RWPE2 (cell line): ENCODE data around the gene STX16.
"Not testable (repeated sequence)": the region's sequence is repeated elsewhere in the genome, so short reads cannot be mapped to it uniquely, and the experiment has no call there.

ENCODE experiments used
- ATAC-seq: fragments of 200-7000 bp; cut with Tn5 transposase; 3 replicates; pipeline ENCODE4 v1.9.1; 2021; ENCODE audit warnings: low read depth
- DNase-seq: peaks from one replicate; pipeline ENCODE4 v3.0.0-alpha.2; 2020; ENCODE audit warnings: low spot score
- H3K27ac ChIP-seq: fragments of 450-650 bp; 2 replicates; pipeline ENCODE4 v1.5.1; 2017; ENCODE audit warnings: mild to moderate bottlenecking; ENCODE audit not compliant: poor library complexity, severe bottlenecking
- H3K27me3 ChIP-seq: fragments of 250-450 bp; sonication (Bioruptor Pico); 2 replicates; pipeline ENCODE4 v1.5.1; 2021; ENCODE audit warnings: mild to moderate bottlenecking, moderate library complexity; ENCODE audit not compliant: insufficient read depth, poor library complexity, severe bottlenecking
- H3K36me3 ChIP-seq: fragments of 250-450 bp; sonication (Bioruptor Pico); 2 replicates; pipeline ENCODE4 v1.5.1; 2020; ENCODE audit warnings: low read depth, mild to moderate bottlenecking, moderate library complexity
- H3K4me1 ChIP-seq: fragments of 250-450 bp; sonication (Bioruptor Pico); 2 replicates; pipeline ENCODE4 v1.5.1; 2021; ENCODE audit warnings: mild to moderate bottlenecking, moderate library complexity; ENCODE audit not compliant: insufficient read depth, poor library complexity, severe bottlenecking
- H3K4me3 ChIP-seq: fragments of 250-450 bp; sonication (Bioruptor Pico); 2 replicates; pipeline ENCODE4 v1.5.1; 2021; ENCODE audit warnings: mild to moderate bottlenecking, moderate library complexity; ENCODE audit not compliant: severe bottlenecking
- H3K9me3 ChIP-seq: fragments of 250-450 bp; sonication (Bioruptor Pico); 2 replicates; pipeline ENCODE4 v1.5.1; 2021; ENCODE audit warnings: mild to moderate bottlenecking, moderate library complexity; ENCODE audit not compliant: severe bottlenecking
- CTCF ChIP-seq: fragments of 450-650 bp; IDR thresholded peaks from one replicate; pipeline ENCODE4 v1.5.1; 2017; ENCODE audit warnings: mild to moderate bottlenecking, moderate library complexity; ENCODE audit not compliant: poor library complexity, severe bottlenecking

STX16 gene

GRCh38 chr20:58646257-58646656 lies 4.8 kb upstream of the STX16 start:
- Histone ChIP-seq H3K36me3 (no peaks in the 10 kb centered on the region), H3K4me1 (peaks cover 17% of the 10 kb centered on the region), H3K4me3 (no peak overlapping the region), H3K27ac (peak overlapping the region; percentile 63), H3K27me3 (no peaks in the 10 kb centered on the region), H3K9me3 (no peaks in the 10 kb centered on the region)
- ATAC-seq (no peak), DNase-seq (peak; percentile 49)
- TF ChIP-seq CTCF = no peak

GRCh38 chr20:58646703-58647102 lies 4.4 kb upstream of the STX16 start:
- no peaks in the 10 kb centered on the region for H3K27me3 ChIP-seq
- peaks cover 17% of the 10 kb centered on the region for H3K4me1 ChIP-seq
- H3K36me3 ChIP-seq = no peaks in the 10 kb centered on the region
- TF ChIP-seq CTCF = no peak
- ATAC-seq (no peak), DNase-seq (peak; percentile 30)
- H3K9me3 ChIP-seq = no peaks in the 10 kb centered on the region
- H3K4me3 ChIP-seq = no peak overlapping the region
- no peak overlapping the region for H3K27ac ChIP-seq

GRCh38 chr20:58647162-58647795 lies 3.8 kb upstream of the STX16 start:
- H3K27me3 ChIP-seq = no peaks in the 10 kb centered on the region
- ATAC-seq (no peak), DNase-seq (peak; percentile 59)
- H3K4me3 ChIP-seq = no peak overlapping the region
- TF ChIP-seq CTCF = no peak
- no peaks in the 10 kb centered on the region for H3K36me3 ChIP-seq
- H3K4me1 ChIP-seq = peaks cover 17% of the 10 kb centered on the region
- peak overlapping the region; percentile 3 for H3K27ac ChIP-seq
- H3K9me3 ChIP-seq = no peaks in the 10 kb centered on the region

- Histone ChIP-seq H3K9me3 (no peaks in the 10 kb centered on the region), H3K27ac (peak overlapping the region; percentile 3), H3K27me3 (no peaks in the 10 kb centered on the region), H3K36me3 (peaks cover 3% of the 10 kb centered on the region), H3K4me3 (no peak overlapping the region), H3K4me1 (peaks cover 17% of the 10 kb centered on the region)
- DNase-seq = peak; percentile 66
- no peak for TF ChIP-seq CTCF
- no peak for ATAC-seq
Observed at GRCh38 chr20:58647796-58648501, 3.1 kb upstream of the STX16 start.

GRCh38 chr20:58648502-58648825 lies 2.6 kb upstream of the STX16 start:
- not testable (repeated sequence) for H3K27ac ChIP-seq, H3K9me3 ChIP-seq, H3K4me3 ChIP-seq, ATAC-seq, H3K27me3 ChIP-seq, H3K36me3 ChIP-seq
- peaks cover 22% of the 10 kb centered on the region for H3K4me1 ChIP-seq
- DNase-seq = peak; percentile 29
